Gastrocnemius medialis (tissue), 4 donors: ENCODE measurements around the gene RGS4. TPM values are rescaled to one million over a fixed set of nuclear protein-coding genes. Genes with fewer than 3 reads are reported as not detected.

Experiments
- ATAC-seq, 2 donors: fragments of 150-250 bp; one replicate each; pipeline ENCODE4 v1.9.1; 2016
- DNase-seq, 2 donors: peaks; one replicate each; pipeline ENCODE4 v3.0.0-alpha.2; 2019
- H3K27ac ChIP-seq, 4 donors: fragments of 200-600 bp; sonication (generic); 1 replicate in 1 of 4; 2 replicates in 3 of 4; pipeline ENCODE4 v1.5.1; 2016 to 2018; ENCODE audit warnings: mild to moderate bottlenecking in 2 of 4, moderate library complexity in 1 of 4
- H3K27me3 ChIP-seq, 3 donors: fragments of 200-600 bp; sonication (generic) in 2 of 3; 1 replicate in 1 of 3; 2 replicates in 2 of 3; pipeline versions ENCODE4 v1.5.1 to v1.6.0; 2016 to 2019; ENCODE audit warnings: mild to moderate bottlenecking in 1 of 3, moderate library complexity in 1 of 3
- H3K36me3 ChIP-seq, 2 donors: fragments of 200-600 bp; sonication (generic) in 1 of 2; one replicate each; pipeline ENCODE4 v1.5.1; 2017 to 2018
- H3K4me1 ChIP-seq, 2 donors: fragments of 200-600 bp; sonication (generic) in 1 of 2; one replicate each; pipeline ENCODE4 v1.5.1; 2016 to 2017; ENCODE audit warnings: mild to moderate bottlenecking in 2 of 2
- H3K4me3 ChIP-seq, 4 donors: fragments of 200-600 bp; sonication (generic) in 3 of 4; 1 replicate in 1 of 4; 2 replicates in 3 of 4; pipeline ENCODE4 v1.5.1; 2016 to 2019; ENCODE audit warnings: mild to moderate bottlenecking in 2 of 4
- H3K9me3 ChIP-seq, 3 donors: fragments of 200-600 bp; sonication (generic) in 2 of 3; 1 replicate in 1 of 3; 2 replicates in 2 of 3; pipeline ENCODE4 v1.5.1; 2016 to 2019
- CTCF ChIP-seq, 5 experiments: fragments of 450-650 bp in 3 of 5; fragments of 200-600 bp in 2 of 5; sonication (generic) in 2 of 5; IDR thresholded peaks in 4 of 5; conservative IDR thresholded peaks in 1 of 5; 1 replicate in 4 of 5; 2 replicates in 1 of 5; pipeline ENCODE4 v1.5.1; 2016 to 2019; ENCODE audit warnings: antibody characterized with exemption in 5 of 5, mild to moderate bottlenecking in 3 of 5, moderate library complexity in 3 of 5
- POLR2A ChIP-seq, 2 donors: fragments of 450-650 bp; IDR thresholded peaks; one replicate each; pipeline ENCODE4 v1.6.1; 2017; ENCODE audit warnings: antibody characterized with exemption in 2 of 2, mild to moderate bottlenecking in 2 of 2, moderate library complexity in 2 of 2
- in situ Hi-C, 4 donors: fragments of 200-750 bp; cut with MboI; loops; one replicate each; pipeline versions ENCODE4 v1.15.0 to v1.8.0; 2017; ENCODE audit warnings: low sequenced_read_pairs in 4 of 4
- intact Hi-C: fragments of 100-400 bp; cut with DNase I; formaldehyde crosslinking; loops from one replicate; pipeline ENCODE4 v1.15.1; 2023; ENCODE audit warnings: low total_unique reads
- total RNA-seq, 4 donors: library from RNA; depleted of rRNA; stranded (reverse); fragments of >200 nt; gene quantifications; one replicate each; pipeline versions ENCODE4 v1.1.0 to v1.2.3, GENCODE V29; 2016

Gene RGS4
- total RNA-seq, 4 donors from 2014 or later, result not detected

GRCh38 chr1:163066686-163067085 is 2.5 kb upstream of the RGS4 start:
- in situ Hi-C loops, result loop anchor here in 2 of 4 donors (10.0 to 25.0 kb wide), 2 partner anchors 179 to 192 kb away; no protein-coding TSS in a partner anchor
- Histone ChIP-seq H3K36me3 (no peaks in the 10 kb centered on the region), H3K4me1 (no peaks in the 10 kb centered on the region), H3K27me3 (peaks cover 0 to 4% (median 0%) of the 10 kb centered on the region in 3 donors), H3K4me3 (no peak overlapping the region), H3K27ac (no peak overlapping the region), H3K9me3 (no peaks in the 10 kb centered on the region)
- TF ChIP-seq CTCF (IDR thresholded peaks at IDR 0.05 in 4 of 5, conservative IDR thresholded peaks at IDR 0.05 in 1 of 5) (no peak), POLR2A (IDR thresholded peaks at IDR 0.05) (no peak)
- intact Hi-C loops, result no loop called here
- DNase-seq (no peak), ATAC-seq (no peak)

GRCh38 chr1:163068716-163069115 is 445 bp upstream of the RGS4 start:
- H3K4me1 ChIP-seq, result no peaks in the 10 kb centered on the region
- peak overlapping the region in 3 of 4 donors; percentile 19 to 45 (median 23) for H3K4me3 ChIP-seq
- intact Hi-C loops, result no loop called here
- no peaks in the 10 kb centered on the region for H3K36me3 ChIP-seq
- H3K9me3 ChIP-seq, result no peaks in the 10 kb centered on the region
- no peak for DNase-seq
- H3K27ac ChIP-seq, result no peak overlapping the region
- peaks cover 0 to 4% (median 0%) of the 10 kb centered on the region in 3 donors for H3K27me3 ChIP-seq
- ATAC-seq, result no peak
- TF ChIP-seq POLR2A (IDR thresholded peaks at IDR 0.05) (no peak), CTCF (IDR thresholded peaks at IDR 0.05 in 4 of 5, conservative IDR thresholded peaks at IDR 0.05 in 1 of 5) (no peak)
- in situ Hi-C loops, result loop anchor here in 2 of 4 donors (10.0 to 25.0 kb wide), 2 partner anchors 181 to 194 kb away; no protein-coding TSS in a partner anchor

GRCh38 chr1:163069655-163070277 is 605 bp downstream of the RGS4 start:
- no peak overlapping the region for H3K27ac ChIP-seq
- H3K36me3 ChIP-seq, result no peaks in the 10 kb centered on the region
- no peak for DNase-seq
- in situ Hi-C loops, result loop anchor here in 2 of 4 donors (10.0 to 25.0 kb wide), 2 partner anchors 182 to 195 kb away; no protein-coding TSS in a partner anchor
- TF ChIP-seq POLR2A (IDR thresholded peaks at IDR 0.05) (no peak), CTCF (IDR thresholded peaks at IDR 0.05 in 4 of 5, conservative IDR thresholded peaks at IDR 0.05 in 1 of 5) (no peak)
- peak overlapping the region in 3 of 4 donors; percentile 19 to 45 (median 23) for H3K4me3 ChIP-seq
- no peak for ATAC-seq
- peaks cover 0 to 4% (median 0%) of the 10 kb centered on the region in 3 donors for H3K27me3 ChIP-seq
- intact Hi-C loops, result loop anchor here (5.0 to 10.0 kb wide), 2 partner anchors 105 to 248 kb away; no protein-coding TSS in a partner anchor
- no peaks in the 10 kb centered on the region for H3K9me3 ChIP-seq
- no peaks in the 10 kb centered on the region for H3K4me1 ChIP-seq

GRCh38 chr1:163071405-163072255 is 2.5 kb downstream of the RGS4 start:
- Histone ChIP-seq H3K4me1 (no peaks in the 10 kb centered on the region), H3K4me3 (no peak overlapping the region)
- peak in 1 of 2 donors; percentile 39 for ATAC-seq

More at GRCh38 chr1:163071405-163072255, 2.5 kb downstream of the RGS4 start:
- intact Hi-C loops (loop anchor here (2.0 to 10.0 kb wide), 3 partner anchors 103 to 246 kb away; no protein-coding TSS in a partner anchor), in situ Hi-C loops (loop anchor here in 1 of 4 donors (25.0 kb wide), 1 partner anchor 184 kb away; no protein-coding TSS in a partner anchor)
- Histone ChIP-seq H3K9me3 (no peaks in the 10 kb centered on the region), H3K27me3 (peaks cover 0 to 4% (median 0%) of the 10 kb centered on the region in 3 donors), H3K27ac (no peak overlapping the region), H3K36me3 (no peaks in the 10 kb centered on the region)
- peak in 3 of 5 experiments; percentile 28 to 63 (median 54) for TF ChIP-seq CTCF (IDR thresholded peaks at IDR 0.05 in 4 of 5, conservative IDR thresholded peaks at IDR 0.05 in 1 of 5)
- TF ChIP-seq POLR2A (IDR thresholded peaks at IDR 0.05), result no peak
- DNase-seq, result peak in 1 of 2 donors; percentile 6
